Colonic mucosa (tissue), 4 donors: ENCODE data around the gene EIF5. TPM values are rescaled to one million over a fixed set of nuclear protein-coding genes. Genes with fewer than 3 reads are reported as not detected.

Experiments
- DNase-seq: peaks from one replicate; pipeline ENCODE4 v3.0.0-alpha.2; 2020
- H3K27ac ChIP-seq: fragments of 200-600 bp; one replicate; pipeline ENCODE4 v1.8.0; 2021
- H3K27me3 ChIP-seq: fragments of 200-600 bp; one replicate; pipeline ENCODE4 v1.8.0; 2021
- H3K36me3 ChIP-seq: fragments of 200-600 bp; one replicate; pipeline ENCODE4 v1.8.0; 2021
- H3K4me1 ChIP-seq: fragments of 200-600 bp; one replicate; pipeline ENCODE4 v1.8.0; 2021; ENCODE audit warnings: mild to moderate bottlenecking
- H3K4me3 ChIP-seq: fragments of 200-600 bp; one replicate; pipeline ENCODE4 v1.8.0; 2021
- H3K9ac ChIP-seq, 2 donors: one replicate each; pipeline ENCODE4 v1.7.0; 2013; ENCODE audit warnings: control low read depth in 2 of 2, low read depth in 2 of 2, low read length in 2 of 2
- H3K9me3 ChIP-seq: fragments of 200-600 bp; one replicate; pipeline ENCODE4 v1.8.0; 2021
- intact Hi-C: fragments of 100-400 bp; cut with DNase I; formaldehyde crosslinking; loops from one replicate; pipeline ENCODE4 v1.14.1; 2022
- total RNA-seq, 2 donors: library from RNA; stranded (reverse); fragmentation: NEBNext Ultra II Directional in 1 of 2; extraction: Animal tissue kit (Norgen Biotek cat#: 25700) in 1 of 2; gene quantifications; one replicate each; pipeline ENCODE4 v1.2.1, GENCODE V29; 2021
- TF ChIP-seq, protein P1 (sequence below): fragments of 200-600 bp; IDR thresholded peaks from one replicate; pipeline ENCODE4 v1.8.0; 2022; ENCODE audit warnings: antibody characterized with exemption, mild to moderate bottlenecking
- donor health status: healthy.
- donor health status: DM: no; HTN: no; CAD: no.
- donor health status: DM: no; HTN: no; CAD: no.

Gene EIF5
- total RNA-seq, 2 donors from 2014 or later: 169 to 265 TPM

DNA sequence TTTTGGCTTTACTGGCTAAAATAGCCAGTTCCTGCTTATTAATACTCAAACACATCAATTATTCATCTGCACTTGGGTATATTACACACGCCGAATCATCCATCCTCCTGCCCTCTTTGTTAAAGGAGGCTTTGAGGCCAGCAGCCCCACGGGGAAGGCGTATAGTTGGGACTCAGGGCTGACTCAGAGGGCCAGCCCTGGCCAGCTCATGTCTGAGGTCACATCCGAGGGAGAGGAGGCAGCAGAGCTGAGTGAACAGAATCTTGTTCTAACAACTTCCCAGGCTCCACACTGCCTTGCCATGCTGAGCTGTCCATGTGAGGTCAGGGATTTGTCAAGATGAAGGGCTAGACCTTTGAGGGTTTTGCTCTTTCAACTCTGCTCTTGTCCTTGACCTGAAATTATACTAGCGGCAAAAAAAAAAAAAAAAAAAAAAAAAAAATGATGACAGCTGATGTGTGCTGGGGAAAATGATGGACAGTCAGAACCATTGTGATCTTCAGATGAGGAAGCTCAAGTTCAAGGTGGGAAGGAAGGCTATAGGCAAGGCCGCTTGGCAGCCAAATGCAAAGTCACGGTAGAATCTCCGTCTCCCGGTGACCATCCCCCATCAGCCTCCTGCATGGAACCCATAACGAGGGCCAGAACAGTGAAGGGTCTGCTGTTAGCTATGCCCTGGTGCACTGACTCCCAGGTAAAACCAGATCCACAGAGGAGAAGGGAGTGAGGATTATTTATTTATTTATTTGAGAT is 38.7 kb downstream of the EIF5 start:
- no peak overlapping the region for H3K9ac ChIP-seq

DNA sequence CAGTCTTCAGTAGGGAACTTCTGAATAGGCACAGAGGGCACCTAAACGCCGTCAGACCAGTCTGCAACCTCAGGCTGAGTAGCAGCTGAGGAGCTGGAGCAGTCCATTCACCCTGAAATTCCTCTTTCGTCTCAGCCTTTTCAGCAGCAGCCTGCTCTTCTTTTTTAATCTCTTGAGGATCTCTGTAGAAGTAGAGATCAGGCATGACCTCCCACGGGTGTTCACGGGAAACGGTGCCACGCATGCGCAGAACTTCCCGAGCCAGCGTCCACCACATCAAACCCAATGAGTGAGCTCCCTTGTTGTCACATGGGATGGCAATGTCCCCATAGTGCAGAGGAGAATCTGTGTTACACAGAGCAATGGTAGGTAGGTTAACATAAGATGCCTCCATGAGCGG is 40.1 kb downstream of the EIF5 start:
- TF ChIP-seq, protein P1, sequence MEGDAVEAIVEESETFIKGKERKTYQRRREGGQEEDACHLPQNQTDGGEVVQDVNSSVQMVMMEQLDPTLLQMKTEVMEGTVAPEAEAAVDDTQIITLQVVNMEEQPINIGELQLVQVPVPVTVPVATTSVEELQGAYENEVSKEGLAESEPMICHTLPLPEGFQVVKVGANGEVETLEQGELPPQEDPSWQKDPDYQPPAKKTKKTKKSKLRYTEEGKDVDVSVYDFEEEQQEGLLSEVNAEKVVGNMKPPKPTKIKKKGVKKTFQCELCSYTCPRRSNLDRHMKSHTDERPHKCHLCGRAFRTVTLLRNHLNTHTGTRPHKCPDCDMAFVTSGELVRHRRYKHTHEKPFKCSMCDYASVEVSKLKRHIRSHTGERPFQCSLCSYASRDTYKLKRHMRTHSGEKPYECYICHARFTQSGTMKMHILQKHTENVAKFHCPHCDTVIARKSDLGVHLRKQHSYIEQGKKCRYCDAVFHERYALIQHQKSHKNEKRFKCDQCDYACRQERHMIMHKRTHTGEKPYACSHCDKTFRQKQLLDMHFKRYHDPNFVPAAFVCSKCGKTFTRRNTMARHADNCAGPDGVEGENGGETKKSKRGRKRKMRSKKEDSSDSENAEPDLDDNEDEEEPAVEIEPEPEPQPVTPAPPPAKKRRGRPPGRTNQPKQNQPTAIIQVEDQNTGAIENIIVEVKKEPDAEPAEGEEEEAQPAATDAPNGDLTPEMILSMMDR: no peak
- Histone ChIP-seq H3K27ac (no peak overlapping the region), H3K4me3 (no peak overlapping the region), H3K9me3 (no peaks in the 10 kb centered on the region), H3K9ac (no peak overlapping the region), H3K36me3 (no peaks in the 10 kb centered on the region), H3K4me1 (no peaks in the 10 kb centered on the region), H3K27me3 (no peaks in the 10 kb centered on the region)
- intact Hi-C loops: no loop called here
- DNase-seq: no peak

More for the DNA sequence above, 38.7 kb downstream of the EIF5 start:
- Histone ChIP-seq H3K4me3 (no peak overlapping the region), H3K4me1 (no peaks in the 10 kb centered on the region), H3K36me3 (no peaks in the 10 kb centered on the region), H3K9me3 (no peaks in the 10 kb centered on the region), H3K27me3 (no peaks in the 10 kb centered on the region), H3K27ac (no peak overlapping the region)
- intact Hi-C loops: no loop called here
- DNase-seq: no peak
- TF ChIP-seq, protein P1: no peak

DNA sequence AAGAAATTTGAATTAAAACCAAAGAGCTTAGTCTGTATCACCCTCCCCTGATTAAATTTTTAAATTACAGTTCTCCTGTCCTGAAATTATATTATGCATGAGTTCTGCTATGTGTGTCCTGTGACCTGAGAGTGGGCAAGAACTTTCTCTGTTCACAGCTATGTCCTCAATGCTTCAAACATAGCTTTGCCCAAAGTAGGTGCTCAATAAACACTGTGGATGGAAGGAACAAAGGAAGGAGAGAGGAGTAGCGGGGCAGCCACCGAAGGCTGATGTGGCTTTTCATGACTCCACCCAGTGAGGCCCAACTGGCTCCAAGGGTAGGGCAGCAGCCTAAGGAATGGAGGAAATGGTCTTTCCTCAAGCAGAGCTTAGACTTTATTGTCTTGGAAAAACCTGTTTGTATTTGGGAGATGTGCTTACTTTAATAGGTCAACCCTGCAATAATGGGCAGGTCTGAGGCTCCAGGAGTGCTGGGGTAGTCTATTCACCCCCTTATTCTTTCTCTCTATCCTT is 43.5 kb downstream of the EIF5 start:
- TF ChIP-seq, protein P1: no peak
- intact Hi-C loops: no loop called here
- Histone ChIP-seq H3K9me3 (no peaks in the 10 kb centered on the region), H3K9ac (no peak overlapping the region), H3K27ac (no peak overlapping the region), H3K36me3 (no peaks in the 10 kb centered on the region), H3K4me3 (no peak overlapping the region), H3K4me1 (no peaks in the 10 kb centered on the region), H3K27me3 (no peaks in the 10 kb centered on the region)
- DNase-seq: no peak

DNA sequence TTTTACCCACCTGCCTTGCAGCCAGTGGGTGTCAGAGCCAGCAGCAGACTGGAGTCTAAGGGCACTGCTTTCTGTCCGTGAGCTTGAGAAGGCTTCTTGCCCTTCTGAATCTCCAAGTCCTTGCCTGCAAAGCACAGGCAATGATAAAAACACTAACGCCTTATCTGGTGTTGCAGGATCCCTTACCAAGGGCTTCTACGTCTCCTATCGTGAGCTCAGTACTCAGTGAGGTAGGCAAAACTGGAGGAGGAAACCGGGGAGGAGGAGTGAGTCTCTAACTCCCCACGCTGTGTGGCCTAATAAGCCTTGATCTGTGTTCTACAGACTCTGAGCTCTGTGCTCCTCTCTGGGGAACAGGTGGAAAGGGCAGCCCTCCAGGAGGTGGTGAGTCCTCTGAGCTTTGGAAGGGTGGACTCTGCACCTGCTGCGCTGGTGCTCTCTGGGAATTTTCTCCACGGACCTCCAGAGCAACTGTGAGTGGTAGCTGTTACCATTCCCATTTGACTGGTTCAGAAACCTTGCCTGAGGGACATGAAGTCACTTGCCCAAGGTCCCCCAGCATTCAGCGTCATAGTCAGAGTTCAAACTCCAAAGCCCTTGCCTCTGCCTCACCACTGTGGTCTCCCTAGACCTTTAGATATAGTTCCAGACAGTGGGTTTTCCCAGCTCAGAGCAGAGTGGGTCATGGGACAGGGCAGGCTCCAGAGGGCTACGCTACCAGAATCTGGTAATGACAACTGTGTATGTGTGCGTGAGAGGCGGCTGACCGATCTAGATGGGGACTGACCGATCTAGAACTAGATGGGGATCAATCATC is 44.2 kb downstream of the EIF5 start:
- no peaks in the 10 kb centered on the region for H3K4me1 ChIP-seq
- H3K36me3 ChIP-seq: no peaks in the 10 kb centered on the region
- no peaks in the 10 kb centered on the region for H3K27me3 ChIP-seq
- H3K9ac ChIP-seq: no peak overlapping the region
- no peaks in the 10 kb centered on the region for H3K9me3 ChIP-seq
- intact Hi-C loops: no loop called here
- DNase-seq: no peak
- H3K27ac ChIP-seq: no peak overlapping the region
- H3K4me3 ChIP-seq: no peak overlapping the region
- TF ChIP-seq, protein P1: no peak

DNA sequence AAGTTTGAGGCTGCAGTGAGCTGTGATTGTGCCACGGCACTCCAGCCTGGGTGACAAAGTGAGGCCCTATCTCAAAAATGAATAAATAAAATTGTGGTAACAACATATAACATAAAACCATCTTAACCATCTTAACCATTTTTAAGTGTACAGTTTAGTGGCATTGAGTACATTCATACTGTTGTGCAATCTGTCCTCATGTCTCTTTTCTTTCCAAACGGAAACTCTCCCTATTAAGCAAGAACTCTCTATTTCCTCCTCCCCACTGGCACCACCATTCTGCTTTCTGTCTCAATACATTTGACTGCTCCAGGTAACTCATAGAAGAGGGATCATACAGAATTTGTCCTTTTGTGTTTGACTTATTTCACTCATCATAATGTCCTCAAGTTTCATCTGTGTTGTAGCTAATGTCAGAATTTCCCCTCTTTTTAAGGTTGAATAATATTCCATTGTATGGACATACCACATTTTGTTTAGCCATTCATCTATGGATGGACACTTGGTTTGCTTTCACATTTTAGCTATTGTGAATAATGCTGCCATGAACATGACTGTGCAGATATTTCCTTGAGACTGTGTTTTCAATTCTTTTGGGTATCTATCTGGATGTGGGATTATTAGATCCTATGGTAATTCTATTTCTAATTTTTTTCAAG is 46.8 kb downstream of the EIF5 start:
- intact Hi-C loops: loop anchor here (10.0 kb wide), 1 partner anchor 46 kb away; the partner anchor contains the start of gene EIF5
- H3K4me1 ChIP-seq: no peaks in the 10 kb centered on the region
- no peak overlapping the region for H3K4me3 ChIP-seq
- no peaks in the 10 kb centered on the region for H3K36me3 ChIP-seq
- no peak overlapping the region for H3K27ac ChIP-seq
- DNase-seq: no peak
- no peaks in the 10 kb centered on the region for H3K9me3 ChIP-seq
- H3K27me3 ChIP-seq: no peaks in the 10 kb centered on the region
- TF ChIP-seq, protein P1: no peak
- no peak overlapping the region for H3K9ac ChIP-seq
